ENCODE data around the gene TAPT1. TPM values are rescaled to one million over a fixed set of nuclear protein-coding genes. Genes with fewer than 3 reads are reported as not detected.

Gene TAPT1
- polyA plus RNA-seq, 1 donor from 2014 or later, result 21.8 TPM

GRCh38 chr4:16111533-16111932 lies 114.7 kb downstream of the TAPT1 start:
- Mint-ChIP-seq H3K36me3 (peaks cover 1% of the 10 kb centered on the region), H3K27me3 (peaks cover 18% of the 10 kb centered on the region), H3K4me3 (no peak overlapping the region), H3K9me3 (peaks cover 0 to 2% (median 0%) of the 10 kb centered on the region in 3 donors), H3K4me1 (no peaks in the 10 kb centered on the region), H3K27ac (no peak overlapping the region)

- Mint-ChIP-seq H3K27me3 (peaks cover 18% of the 10 kb centered on the region), H3K36me3 (no peaks in the 10 kb centered on the region), H3K9me3 (peaks cover 0 to 2% (median 0%) of the 10 kb centered on the region in 3 donors), H3K27ac (no peak overlapping the region), H3K4me1 (no peaks in the 10 kb centered on the region), H3K4me3 (no peak overlapping the region)
These were observed 115.5 kb downstream of the TAPT1 start for GRCh38 chr4:16110661-16111290.

Other genes starting within 250 kb of the TAPT1 start
- gene PROM1, start 142.4 kb downstream of the TAPT1 start, polyA plus RNA-seq, result not detected

Data from IgD-negative memory B cell (primary cell).